Skeletal muscle cell (primary cell): Measurements from ENCODE around the gene LIPJ.

Experiments used
- DNase-seq: peaks from one replicate; pipeline ENCODE4 v3.0.0-alpha.2; 2010; ENCODE audit warnings: low read depth
- H3K4me3 ChIP-seq: 2 replicates; pipeline ENCODE4 v1.5.1; 2011; ENCODE audit warnings: low read depth, mild to moderate bottlenecking, control low read depth, low read length, moderate library complexity

The LIPJ gene, protein sequence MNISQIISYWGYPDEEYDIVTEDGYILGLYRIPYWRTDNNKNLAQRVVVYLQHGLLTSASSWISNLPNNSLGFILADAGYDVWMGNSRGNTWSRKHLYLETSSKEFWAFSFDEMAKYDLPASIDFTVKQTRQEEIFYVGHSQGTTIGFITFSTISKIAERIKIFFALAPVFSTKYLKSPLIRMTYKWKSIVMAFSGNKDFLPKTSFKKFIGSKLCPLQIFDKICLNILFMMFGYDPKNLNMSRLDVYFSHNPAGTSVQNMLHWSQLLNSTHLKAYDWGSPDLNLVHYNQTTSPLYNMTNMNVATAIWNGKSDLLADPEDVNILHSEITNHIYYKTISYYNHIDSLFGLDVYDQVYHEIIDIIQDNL

DNA sequence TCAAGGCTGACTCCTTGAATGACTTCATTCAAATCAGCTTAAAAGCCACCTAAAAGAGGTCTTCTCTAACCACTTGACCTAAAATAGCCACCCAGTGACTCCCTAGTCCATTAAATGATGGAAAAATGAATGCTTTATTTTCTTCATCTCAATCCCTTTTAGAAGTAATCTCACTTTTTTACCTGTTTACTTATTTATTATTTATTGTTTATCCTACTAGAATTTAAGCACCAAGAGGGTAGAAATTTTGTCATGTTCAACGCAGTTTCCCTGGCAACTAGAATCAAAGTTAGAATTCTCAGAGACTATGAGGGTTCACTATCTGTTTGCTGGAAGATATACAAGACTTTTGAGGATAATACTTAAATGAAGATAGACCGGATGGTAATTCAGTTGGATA, at the start of gene LIPJ:
TSS of gene LIPJ (plus strand) at position 301 of the 400 bp plus-strand sequence. CDS start 3,926 bp downstream, outside the sequence.
- H3K4me3 ChIP-seq, result no peak within 1 kb of the TSS
- no peak for DNase-seq

DNA sequence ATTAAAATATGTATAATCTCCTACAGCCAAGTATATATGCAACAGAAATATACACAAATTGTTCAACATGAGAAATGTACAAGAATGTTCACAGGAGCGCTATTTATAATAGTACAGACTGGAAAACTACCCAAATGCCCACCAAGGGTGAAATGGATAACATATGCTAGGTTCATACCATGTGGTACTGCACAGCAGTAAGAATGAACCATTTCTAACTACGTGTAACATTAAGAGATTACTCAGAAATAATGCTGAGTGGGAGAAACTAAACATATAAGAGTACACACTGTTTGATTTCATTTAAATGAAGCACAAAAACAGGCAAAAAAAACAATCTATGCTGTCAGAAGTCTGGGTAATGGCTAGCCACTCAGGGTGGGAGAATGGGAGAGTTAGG, 49.2 kb upstream of the LIPJ start:
- no peak for DNase-seq
- no peak overlapping the region for H3K4me3 ChIP-seq

GRCh38 chr10:88538048-88538447, 48.5 kb upstream of the LIPJ start:
- peak; percentile 67 for DNase-seq
- no peak overlapping the region for H3K4me3 ChIP-seq

DNA sequence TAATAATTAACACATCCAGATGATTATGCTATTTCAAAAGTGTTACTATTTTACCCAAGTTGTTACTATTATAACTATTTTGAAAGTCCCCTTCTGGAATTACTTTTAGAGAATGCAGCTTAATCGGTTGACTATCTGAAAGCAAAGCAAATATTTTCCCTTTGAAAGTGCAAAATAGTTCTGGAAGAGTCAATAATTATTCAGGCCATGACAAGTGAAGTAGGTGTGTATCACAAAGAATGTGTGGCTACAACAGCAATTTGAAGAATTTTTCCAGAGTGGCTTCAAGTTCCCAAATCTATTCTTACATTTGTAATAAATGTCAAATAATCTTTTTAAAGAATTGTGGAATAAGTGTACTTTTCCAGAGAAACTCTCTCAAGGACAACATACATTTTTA, 46.2 kb upstream of the LIPJ start:
- DNase-seq, result no peak
- no peak overlapping the region for H3K4me3 ChIP-seq

- H3K4me3 ChIP-seq, result no peak overlapping the region
- DNase-seq, result peak; percentile 43
Measured at GRCh38 chr10:88541116-88541626, 45.4 kb upstream of the LIPJ start.

DNA sequence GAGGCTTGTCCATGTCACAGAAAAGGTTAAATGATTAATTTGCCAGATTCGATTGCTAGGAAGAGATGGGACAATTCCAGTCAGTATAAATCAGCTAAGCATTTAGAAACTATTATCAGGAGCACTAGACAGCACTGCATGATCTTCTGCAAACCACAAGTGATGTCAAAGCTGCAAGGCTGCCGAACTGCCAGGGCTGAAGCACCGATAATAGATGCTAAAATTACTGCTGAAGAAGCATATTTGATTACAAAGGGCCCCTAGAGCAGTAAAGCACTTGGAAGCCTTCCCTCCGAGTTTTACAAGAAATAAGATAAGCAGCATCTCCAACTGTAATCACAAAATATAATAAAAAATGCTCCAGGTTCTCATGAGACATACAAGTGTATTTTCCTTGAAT, 44.0 kb upstream of the LIPJ start:
- no peak for DNase-seq

GRCh38 chr10:88544140-88544870, 42.3 kb upstream of the LIPJ start:
- DNase-seq, result no peak
- H3K4me3 ChIP-seq, result no peak overlapping the region

More for the DNA sequence above, 44.0 kb upstream of the LIPJ start:
- H3K4me3 ChIP-seq, result no peak overlapping the region

DNA sequence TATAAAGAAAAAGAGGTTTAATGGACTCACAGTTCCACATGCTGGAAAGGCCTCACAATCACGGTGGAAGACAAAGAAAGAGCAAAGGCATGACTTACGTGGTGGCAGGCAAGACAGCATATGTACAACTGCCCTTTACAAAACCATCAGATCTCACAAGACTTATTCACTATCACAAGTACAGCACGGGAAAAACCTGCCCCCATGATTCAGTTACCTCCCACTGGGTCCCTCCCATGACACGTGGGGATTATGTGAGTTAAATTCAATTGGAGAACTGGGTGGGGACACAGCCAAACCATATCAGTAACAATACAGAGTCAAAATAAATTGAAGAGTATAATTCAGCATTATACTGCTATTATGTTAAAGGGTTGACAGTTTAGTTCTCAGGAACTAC, 41.2 kb upstream of the LIPJ start:
- H3K4me3 ChIP-seq, result no peak overlapping the region
- no peak for DNase-seq

- no peak overlapping the region for H3K4me3 ChIP-seq
Measured at GRCh38 chr10:88546497-88546896, 40.1 kb upstream of the LIPJ start.

DNA sequence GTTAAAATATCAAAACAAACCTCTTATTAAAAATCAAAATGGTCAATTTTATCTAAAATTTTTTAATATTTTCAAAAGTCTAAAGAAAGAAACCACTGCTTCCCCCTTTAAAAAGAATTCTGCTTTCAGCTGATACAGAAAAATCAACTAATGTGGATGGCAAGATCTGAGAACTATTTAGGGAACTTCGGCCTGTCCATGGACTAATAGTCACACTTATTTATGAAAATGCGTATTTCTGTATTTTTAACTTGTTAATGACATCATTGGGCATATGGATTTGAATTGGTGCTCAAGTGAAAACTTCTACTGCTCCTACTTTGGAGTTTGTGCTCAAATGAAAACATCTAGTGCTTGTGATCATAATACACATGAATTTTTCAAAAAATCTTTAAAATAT, 35.3 kb upstream of the LIPJ start:
- no peak overlapping the region for H3K4me3 ChIP-seq
- no peak for DNase-seq

More at GRCh38 chr10:88546497-88546896, 40.1 kb upstream of the LIPJ start:
- DNase-seq, result no peak

DNA sequence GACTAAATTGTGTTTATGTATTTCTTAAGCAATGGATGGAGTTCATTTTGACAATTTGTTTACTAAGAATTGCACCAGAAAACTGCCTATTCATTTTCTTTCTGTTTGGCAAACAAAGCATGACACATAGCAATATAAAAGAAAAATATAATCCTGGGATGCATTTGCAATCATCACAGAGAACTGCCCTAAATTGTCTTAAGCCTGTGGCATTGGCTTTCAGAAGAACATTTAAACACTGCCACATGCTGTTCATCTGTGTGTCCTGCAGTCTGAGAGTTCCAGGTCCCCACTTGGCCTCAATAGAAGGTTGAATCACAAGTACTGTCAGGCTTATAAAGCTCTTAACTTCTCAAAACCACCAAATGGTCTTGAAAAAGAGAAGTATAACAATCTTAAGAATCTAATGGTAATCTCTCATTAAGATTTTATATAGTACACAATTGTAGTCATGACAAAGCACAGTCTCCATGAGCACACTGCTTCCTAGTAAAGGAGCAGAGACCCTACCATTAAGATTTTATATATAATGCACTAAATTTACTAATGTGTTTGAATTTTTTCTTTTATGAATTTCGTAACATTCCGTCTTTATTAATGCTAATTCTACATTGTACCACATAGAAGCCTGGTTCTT, 33.3 kb upstream of the LIPJ start:
- H3K4me3 ChIP-seq, result no peak overlapping the region
- peak; percentile 62 for DNase-seq

DNA sequence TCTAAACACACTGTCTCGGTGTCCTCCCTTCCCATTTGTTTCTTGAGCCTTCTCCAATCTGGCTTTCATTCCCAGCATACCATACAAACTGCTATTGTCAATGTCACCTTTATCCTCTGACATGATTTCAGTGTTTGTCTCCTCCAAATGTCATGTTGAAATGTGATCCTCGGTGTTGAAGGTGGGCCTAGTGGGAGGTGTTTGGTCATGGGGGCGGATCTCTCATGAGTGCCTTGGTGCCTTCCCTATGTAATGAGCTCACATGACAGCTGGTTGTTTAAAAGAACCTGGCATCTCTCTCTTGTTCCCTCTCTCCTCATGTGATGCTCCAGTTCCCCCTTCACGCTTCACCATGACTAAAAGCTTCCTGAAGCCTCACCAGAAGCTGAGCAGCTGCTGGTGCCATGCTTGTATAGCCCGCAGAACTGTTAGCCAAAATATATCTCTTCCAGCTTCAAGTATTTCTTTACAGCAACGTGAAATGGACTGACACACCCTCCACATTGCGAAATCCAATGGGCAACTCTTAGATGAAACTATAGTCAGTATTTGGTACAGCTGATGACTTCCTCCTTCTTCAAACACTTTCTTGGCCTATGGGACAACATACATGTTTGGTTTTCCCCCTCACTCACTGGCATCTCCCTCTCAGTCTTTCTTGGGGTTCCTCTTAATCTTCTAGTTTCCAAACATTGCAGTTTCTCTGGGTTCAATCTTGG, 31.2 kb upstream of the LIPJ start:
- H3K4me3 ChIP-seq, result no peak overlapping the region
- DNase-seq, result no peak

DNA sequence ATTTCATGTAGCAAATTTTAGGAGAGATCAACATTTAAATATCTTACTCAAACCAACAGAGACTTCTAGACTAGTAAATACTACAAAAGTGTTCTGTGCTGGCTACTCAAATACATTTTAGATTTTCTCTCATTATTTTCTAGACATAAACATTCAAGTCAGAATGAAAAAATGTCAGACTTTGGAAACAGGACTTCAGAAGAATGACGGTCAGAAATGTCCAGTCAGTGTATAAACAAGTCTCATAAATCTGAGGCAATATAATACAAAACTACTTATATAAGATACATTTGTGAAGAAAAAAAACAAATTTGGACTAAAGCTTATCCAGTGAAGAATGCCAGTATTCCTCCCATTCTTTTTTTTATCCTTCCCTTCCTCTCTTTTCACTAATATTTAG, 29.3 kb upstream of the LIPJ start:
- no peak for DNase-seq
- no peak overlapping the region for H3K4me3 ChIP-seq

DNA sequence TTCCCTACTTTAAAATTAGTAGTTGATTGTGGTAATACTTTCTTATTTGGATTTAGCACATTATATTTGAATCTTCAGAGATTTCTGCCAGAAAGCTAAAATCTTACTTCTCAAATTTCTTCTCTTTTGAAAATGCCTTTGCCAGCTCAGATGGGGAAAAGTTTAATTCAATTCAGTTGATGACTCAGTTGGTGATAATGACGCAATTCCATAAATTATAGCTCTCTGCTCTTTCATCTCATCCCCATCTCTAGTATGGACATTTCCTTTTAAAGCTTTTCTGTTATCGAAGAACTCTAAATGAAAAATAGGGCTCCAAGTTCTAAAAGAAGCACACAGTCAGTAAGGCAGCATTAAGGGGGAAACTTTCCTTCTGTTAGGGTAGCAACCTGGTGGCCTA, 28.9 kb upstream of the LIPJ start:
- no peak overlapping the region for H3K4me3 ChIP-seq
- DNase-seq, result peak; percentile 66

GRCh38 chr10:88562152-88562551, 24.4 kb upstream of the LIPJ start:
- no peak for DNase-seq
- no peak overlapping the region for H3K4me3 ChIP-seq

DNA sequence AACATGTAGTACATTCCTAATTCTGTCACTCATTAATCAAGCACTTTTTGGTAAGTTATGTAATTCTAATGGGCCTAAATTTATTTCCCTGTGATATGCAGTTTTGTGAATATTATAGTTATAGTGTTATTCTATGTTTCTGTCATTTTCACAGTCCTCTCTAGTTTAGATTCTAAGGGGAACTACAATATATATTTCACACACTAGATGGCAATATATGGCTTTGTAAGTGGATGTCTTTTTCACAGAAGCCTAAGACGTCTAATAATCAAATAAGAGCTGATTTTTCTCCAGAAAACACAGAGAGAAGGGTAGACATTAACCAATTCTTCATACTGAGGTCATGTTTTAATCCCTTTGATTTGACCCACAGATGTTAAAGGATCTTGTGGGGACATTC, 21.5 kb upstream of the LIPJ start:
- H3K4me3 ChIP-seq, result no peak overlapping the region
- no peak for DNase-seq

DNA sequence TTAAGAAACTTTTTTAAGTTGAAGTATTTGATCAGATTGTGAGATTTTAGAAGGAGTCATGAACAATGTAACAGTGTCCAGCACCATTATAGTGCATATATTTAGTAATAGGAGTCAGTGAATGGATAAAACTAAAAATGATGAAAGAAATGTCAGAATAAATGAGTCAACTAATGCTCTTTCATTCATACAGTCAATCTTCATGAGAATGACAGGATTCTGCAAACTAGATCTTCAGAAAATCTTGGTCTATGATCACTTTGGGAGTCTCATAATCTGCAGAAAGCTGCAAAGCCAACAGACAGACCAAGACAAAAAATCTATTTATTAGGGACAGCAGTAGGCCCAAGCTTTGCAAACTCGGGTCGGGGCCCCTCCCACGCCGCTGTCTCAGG, 4.2 kb upstream of the LIPJ start:
- peak overlapping the region; percentile 51 for H3K4me3 ChIP-seq
- no peak for DNase-seq

DNA sequence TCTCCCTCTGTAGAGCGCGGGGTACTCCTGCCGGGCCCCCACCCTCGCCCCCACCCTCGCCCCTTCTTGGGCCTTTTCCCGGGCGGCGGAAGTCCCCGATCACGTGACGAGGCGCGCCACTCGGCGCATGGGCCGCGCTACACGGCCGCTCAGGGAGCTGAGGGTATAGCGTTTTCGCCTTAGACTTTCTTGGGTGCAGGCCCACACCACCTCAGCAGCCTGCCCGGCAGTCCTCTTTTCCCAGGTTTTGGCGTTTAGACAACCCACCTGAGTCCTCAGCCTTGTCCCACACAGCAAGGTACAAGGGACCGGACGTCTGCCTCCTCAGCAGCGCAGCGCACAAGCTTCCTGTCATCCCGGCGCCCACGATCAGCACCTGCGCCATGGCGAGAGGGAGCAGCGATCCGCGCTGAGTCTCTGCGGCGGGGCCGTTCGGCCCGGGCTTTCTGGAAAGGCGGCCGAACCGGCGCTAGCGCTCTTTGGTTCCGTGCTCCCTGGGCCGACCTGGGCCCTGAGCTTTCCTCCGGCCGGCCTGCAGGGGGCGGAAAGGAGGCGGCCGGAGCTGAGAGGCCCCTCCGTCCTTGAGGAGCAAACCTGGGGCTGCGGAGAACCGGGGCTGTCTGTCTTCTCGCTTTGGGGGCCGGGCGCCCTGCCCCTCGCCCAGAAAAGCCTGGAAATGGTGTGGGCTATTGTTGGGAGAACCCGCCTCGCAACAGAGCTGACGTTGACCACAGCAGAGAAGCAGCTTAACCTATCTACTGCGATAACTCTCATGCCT, 3.6 kb upstream of the LIPJ start, which contains the start of gene RNLS:
TSS of gene RNLS (minus strand) at position 513 of the 778 bp plus-strand sequence.
- peak; percentile 1 for DNase-seq
- peak within 1 kb of the TSS; percentile 51 for H3K4me3 ChIP-seq

DNA sequence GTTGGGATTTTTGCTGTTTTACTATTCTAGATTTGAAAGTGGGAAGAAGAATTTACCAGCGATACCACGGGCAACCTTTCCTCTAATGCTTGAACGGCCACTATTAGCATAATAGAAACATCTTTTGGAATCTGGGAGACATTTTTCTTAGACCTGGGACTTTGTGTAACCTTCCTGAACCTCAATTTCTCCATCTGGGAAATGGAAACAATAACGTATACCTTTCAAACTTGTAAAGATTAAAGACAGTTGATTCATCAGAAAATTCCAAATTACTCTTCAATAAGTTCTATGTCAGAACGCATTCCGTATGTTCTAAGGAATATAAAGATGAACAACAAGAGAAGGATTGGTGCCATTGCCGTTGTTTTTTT, 3.0 kb upstream of the LIPJ start:
- H3K4me3 ChIP-seq, result peak overlapping the region; percentile 51
- no peak for DNase-seq
